T-helper 1 cell treated with Interleukin-12 subunit alpha and Interleukin-12 subunit beta and Interleukin-4 antibody, amounts not matched to agents 30 ng/mL and 1 ng/mL, for 36 hours (primary cell): Measurements from ENCODE around the gene PLD1. TPM values are rescaled to one million over a fixed set of nuclear protein-coding genes. Genes with fewer than 3 reads are reported as not detected.
"Not testable (repeated sequence)": the region's sequence is repeated elsewhere in the genome, so short reads cannot be mapped to it uniquely, and the experiment has no call there.

ENCODE experiments used
- intact Hi-C: fragments of 100-400 bp; cut with micrococcal nuclease; formaldehyde crosslinking; loops from one replicate; pipeline ENCODE4 v1.15.1; 2024
- total RNA-seq: library from RNA; stranded (reverse); gene quantifications from 2 replicates; pipeline ENCODE4 v1.2.3, GENCODE V29; 2022

The PLD1 gene
- total RNA-seq, 1 donor from 2014 or later, result 0.88 TPM

- intact Hi-C loops, result no loop called here
Observed at GRCh38 chr3:171643033-171643432, 167.2 kb downstream of the PLD1 start.

GRCh38 chr3:171640520-171641412, 169.5 kb downstream of the PLD1 start:
- intact Hi-C loops, result no loop called here

- intact Hi-C loops, result no loop called here
Observed at GRCh38 chr3:171636666-171637065, 173.6 kb downstream of the PLD1 start.

GRCh38 chr3:171632766-171633165, 177.5 kb downstream of the PLD1 start:
- intact Hi-C loops, result no loop called here

GRCh38 chr3:171626799-171627198, 183.5 kb downstream of the PLD1 start:
- intact Hi-C loops, result not testable (repeated sequence)

- intact Hi-C loops, result no loop called here
Observed at GRCh38 chr3:171622126-171622525, 188.2 kb downstream of the PLD1 start.

- intact Hi-C loops, result no loop called here
Observed at GRCh38 chr3:171620825-171621434, 189.4 kb downstream of the PLD1 start.

- intact Hi-C loops, result no loop called here
Observed at GRCh38 chr3:171616798-171617197, 193.5 kb downstream of the PLD1 start.

GRCh38 chr3:171615686-171616085, 194.6 kb downstream of the PLD1 start:
- intact Hi-C loops, result no loop called here

- intact Hi-C loops, result no loop called here
Observed at GRCh38 chr3:171615281-171615680, 195.0 kb downstream of the PLD1 start.

GRCh38 chr3:171614318-171614921, 195.9 kb downstream of the PLD1 start:
- intact Hi-C loops, result loop anchor here (1.0 kb wide), 1 partner anchor 727 kb away; no protein-coding TSS in a partner anchor

GRCh38 chr3:171607452-171607851, 202.8 kb downstream of the PLD1 start:
- intact Hi-C loops, result no loop called here

GRCh38 chr3:171606151-171606751, 204.0 kb downstream of the PLD1 start:
- intact Hi-C loops, result no loop called here

GRCh38 chr3:171604370-171604769, 205.9 kb downstream of the PLD1 start:
- intact Hi-C loops, result no loop called here

- intact Hi-C loops, result no loop called here
Observed at GRCh38 chr3:171602072-171602471, 208.2 kb downstream of the PLD1 start.

GRCh38 chr3:171600030-171600429, 210.3 kb downstream of the PLD1 start:
- intact Hi-C loops, result no loop called here

- intact Hi-C loops, result no loop called here
Observed at GRCh38 chr3:171598990-171599389, 211.3 kb downstream of the PLD1 start.

- intact Hi-C loops, result no loop called here
Observed at GRCh38 chr3:171592786-171593185, 217.5 kb downstream of the PLD1 start.

GRCh38 chr3:171591070-171591469, 219.2 kb downstream of the PLD1 start:
- intact Hi-C loops, result no loop called here

- intact Hi-C loops, result no loop called here
Observed at GRCh38 chr3:171586274-171586673, 224.0 kb downstream of the PLD1 start.

- intact Hi-C loops, result no loop called here
Observed at GRCh38 chr3:171585039-171585438, 225.2 kb downstream of the PLD1 start.

- intact Hi-C loops, result no loop called here
Observed at GRCh38 chr3:171584100-171584499, 226.2 kb downstream of the PLD1 start.
